ENCODE results near the gene DIPK2B. TPM values are rescaled to one million over a fixed set of nuclear protein-coding genes. Genes with fewer than 3 reads are reported as not detected.

The DIPK2B gene
- 64.9 and 118 TPM in 2 replicates for total RNA-seq

GRCh38 chrX:45200741-45201234 lies at the start of gene DIPK2B:
DIPK2B (minus strand) TSS chrX:45200876; CDS start chrX:45200826, 50 bp downstream.

Data from bladder microvascular endothelial cell (primary cell).